Stimulated activated CD4-positive, alpha-beta T cell treated with anti-CD3 and anti-CD28 coated beads, Interleukin-2, amount 100 ng/mL, for 4 hours (primary cell): Measurements from ENCODE around the gene MICOS13.

Experiments
- DNase-seq: peaks from one replicate; pipeline ENCODE4 v3.0.0-alpha.2; 2020; ENCODE audit warnings: low read depth

The MICOS13 gene

DNA sequence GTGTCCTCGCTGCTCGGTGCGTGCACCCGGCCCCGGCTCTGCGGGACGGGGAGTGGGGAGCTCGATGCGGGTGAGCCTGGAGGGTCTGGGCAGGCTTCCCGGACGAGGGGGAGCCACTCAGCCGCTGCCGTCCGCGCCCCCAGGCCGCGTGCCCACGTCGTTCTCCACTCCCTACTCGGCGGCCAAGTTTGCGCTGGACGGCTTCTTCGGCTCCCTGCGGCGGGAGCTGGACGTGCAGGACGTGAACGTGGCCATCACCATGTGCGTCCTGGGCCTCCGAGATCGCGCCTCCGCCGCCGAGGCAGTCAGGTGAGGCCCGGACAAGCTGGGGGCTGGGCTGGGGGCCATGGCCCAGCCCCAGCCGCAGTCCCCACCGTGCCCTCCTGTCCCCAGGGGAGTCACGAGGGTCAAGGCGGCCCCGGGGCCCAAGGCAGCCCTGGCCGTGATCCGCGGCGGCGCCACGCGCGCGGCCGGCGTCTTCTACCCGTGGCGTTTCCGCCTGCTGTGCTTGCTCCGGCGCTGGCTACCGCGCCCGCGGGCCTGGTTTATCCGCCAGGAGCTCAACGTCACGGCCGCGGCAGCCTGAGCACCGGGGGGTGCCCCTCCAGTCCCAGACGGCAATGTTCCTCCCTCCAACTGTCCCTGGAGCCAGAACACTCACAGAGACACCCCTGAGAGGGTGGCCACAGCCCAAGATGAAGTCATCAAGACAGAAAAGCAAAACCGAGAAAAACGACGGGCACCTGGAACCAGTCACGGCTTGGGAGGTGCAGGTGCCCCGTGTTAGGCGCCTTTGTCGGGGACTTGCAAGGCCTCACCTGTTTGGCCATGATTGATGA, 7.3 kb upstream of the MICOS13 start:
- no peak for DNase-seq

DNA sequence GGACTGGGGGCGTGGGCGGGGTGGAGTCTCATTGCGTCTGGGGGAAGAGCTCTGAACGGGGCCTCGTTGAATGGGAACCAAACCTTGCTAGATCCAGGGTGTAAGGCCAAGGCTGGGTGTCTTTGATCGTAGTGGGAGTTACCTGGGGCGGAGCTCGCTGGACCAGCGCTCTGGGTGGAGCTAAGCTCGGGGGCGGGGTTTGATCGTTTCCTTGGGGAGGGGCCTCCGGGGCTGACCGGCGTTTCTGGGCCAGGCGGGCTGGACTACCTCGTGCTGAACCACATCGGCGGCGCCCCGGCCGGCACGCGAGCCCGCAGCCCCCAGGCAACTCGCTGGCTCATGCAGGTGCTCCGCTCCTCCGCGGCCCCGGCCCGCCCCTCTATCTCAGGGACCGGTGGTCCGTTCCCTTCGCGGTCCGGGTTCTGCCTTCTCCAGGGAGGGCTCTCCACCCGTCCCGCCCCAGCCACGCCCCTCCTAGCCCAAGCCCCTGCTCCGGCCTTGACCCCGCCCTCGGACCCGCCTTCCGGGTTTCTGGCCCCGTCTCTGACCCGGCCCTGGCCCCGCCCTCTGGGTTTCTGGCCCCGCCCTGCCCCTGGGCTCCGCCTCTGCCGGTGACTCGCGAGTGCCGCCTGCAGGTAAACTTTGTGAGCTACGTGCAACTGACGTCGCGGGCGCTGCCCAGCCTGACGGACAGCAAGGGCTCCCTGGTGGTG, 6.5 kb upstream of the MICOS13 start:
- peak; percentile 91 for DNase-seq

DNA sequence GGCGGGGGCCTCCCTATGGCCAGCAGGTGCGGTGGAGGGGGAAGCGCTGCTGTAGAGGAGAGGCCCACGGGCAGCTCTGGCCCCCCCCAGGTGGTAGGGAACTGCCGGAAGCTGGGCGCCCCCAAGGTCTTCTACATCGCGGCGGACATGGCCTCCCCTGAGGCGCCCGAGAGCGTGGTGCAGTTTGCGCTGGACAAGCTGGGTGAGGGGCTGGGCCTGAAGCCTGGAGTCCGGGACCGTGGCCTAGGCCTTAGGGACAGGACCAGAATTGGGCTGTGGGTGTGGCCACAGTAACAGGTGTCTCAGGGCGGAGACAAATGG, 6.0 kb upstream of the MICOS13 start:
- no peak for DNase-seq

DNA sequence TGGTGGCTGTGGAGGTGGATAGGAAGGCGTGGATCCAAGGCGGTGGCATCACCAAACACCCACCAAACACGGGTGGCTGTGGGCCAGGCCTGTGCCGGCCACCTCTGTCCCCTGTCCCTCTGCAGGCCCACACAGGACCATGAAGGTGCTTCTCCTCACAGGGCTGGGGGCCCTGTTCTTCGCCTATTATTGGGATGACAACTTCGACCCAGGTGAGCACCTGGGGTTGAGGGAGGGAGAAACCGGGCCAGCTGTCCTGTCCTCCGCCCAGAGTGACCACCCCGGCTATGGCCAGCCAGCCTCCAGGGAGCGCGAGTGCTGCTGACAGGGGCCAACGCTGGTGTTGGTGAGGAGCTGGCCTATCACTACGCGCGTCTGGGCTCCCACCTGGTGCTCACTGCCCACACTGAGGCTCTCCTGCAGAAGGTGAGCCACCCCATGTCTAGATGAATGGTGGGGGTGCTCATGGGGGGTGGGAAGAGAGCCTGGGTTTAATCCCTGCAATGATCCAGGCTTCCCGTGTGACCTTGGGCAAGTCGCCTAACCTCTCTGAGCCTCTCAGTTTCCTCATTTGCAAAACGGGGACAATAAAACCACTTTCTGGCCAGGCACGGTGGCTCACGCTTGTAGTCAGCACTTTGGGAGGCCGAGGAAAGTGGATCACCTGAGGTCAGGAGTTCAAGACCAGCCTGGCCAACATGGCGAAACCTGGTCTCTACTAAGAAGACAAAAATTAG, 4.5 kb upstream of the MICOS13 start:
- no peak for DNase-seq

DNA sequence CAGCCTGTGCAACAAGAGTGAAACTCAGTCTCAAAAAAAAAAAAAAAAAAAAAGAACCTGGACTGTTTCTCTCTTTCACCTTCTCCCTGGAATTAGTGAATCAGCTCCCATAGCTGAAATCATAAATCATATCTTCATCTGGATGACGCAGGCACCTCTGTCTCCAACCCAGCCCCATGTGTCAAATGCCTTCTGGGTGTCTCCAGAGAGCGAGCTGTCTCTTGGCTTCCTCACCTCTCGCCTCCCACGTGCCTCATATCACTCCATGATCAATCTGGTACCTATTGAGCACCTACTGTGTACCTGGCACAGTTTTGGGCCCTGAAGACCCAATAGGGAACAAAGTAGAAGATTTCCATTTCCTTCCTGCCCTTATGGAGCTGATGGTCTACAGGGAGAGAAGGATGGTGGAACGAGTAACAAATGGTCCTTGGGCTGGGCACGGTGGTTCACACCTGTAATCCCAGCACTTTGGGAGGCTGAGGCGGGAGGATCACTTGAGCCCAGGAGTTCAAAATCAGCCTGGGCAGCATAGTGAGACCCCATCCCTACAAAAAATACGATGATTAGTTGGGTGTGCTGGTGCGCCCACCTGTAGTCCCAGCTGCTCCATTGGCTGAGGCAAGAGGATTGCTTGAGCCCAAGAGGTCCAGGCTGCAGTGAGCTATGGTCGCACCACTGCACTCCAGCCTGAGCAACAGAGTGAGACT, 3.0 kb upstream of the MICOS13 start:
- no peak for DNase-seq

DNA sequence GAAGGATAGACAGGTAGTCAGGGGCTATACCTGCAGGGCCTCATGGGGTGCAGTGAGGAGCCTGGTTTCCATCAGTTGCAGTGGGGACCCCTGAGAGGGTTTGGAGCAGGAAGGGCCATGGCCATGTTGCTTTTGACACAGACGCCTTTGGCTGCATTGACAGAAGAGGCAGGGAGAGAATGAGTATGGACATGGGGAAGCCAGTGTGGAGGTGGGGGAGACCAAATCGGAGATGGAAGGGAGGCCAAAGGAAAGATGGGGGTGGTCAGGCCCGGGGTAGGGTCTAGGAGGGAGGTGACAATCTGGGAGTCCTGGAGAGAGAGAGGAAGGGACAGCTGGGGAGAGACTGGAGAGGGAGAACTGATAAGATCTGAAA, 1.8 kb upstream of the MICOS13 start:
- DNase-seq = no peak

DNA sequence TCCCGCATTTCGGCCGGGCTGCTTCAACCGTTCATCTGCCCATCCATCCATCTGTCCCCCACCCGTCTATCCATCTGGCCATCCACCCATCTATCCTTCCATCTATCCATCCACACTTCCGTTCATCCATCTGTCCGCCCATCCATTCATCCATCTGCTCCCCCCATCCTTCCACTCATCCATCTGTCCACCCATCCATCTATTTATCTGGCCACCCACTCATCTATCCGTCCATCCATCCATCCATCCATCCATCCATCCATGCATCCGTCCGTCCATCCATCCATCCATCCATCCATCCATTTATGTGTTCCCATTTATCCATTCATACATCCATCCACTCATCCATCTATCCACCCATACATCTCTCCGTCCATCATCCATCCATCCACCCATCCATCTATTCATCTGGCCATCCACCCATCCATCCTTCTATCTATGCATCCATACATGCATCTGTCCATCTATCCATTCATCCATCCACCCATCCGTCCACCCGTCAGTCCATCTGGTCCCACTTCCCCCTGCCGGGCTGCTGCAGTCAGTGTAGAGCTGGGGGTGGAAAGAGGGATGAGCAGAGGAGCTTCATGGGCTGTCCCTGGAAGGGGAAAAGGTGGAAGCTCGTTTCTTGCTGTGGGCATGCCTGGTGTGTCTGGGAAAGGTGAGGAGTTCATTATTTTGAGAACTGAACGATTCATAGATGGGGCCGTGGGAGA, 1.2 kb upstream of the MICOS13 start:
- DNase-seq = no peak

DNA sequence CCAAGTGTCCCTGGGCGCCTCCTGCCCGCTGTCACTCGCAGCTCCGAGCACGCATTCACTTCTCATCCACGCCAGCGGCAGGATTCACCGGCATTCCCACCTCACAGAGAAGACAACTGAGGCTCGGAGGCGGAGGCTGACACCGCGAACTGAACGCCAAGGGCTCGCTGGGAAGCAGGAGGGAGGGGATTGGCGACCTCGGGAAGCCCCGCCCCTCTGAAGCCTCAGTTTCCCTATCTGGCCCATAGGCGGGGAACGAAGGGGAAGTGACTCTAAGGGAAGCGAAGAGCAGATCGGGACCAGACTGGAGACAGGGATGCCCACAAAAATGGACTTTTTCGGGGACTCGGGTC, 256 bp downstream of the MICOS13 start:
- DNase-seq = no peak

DNA sequence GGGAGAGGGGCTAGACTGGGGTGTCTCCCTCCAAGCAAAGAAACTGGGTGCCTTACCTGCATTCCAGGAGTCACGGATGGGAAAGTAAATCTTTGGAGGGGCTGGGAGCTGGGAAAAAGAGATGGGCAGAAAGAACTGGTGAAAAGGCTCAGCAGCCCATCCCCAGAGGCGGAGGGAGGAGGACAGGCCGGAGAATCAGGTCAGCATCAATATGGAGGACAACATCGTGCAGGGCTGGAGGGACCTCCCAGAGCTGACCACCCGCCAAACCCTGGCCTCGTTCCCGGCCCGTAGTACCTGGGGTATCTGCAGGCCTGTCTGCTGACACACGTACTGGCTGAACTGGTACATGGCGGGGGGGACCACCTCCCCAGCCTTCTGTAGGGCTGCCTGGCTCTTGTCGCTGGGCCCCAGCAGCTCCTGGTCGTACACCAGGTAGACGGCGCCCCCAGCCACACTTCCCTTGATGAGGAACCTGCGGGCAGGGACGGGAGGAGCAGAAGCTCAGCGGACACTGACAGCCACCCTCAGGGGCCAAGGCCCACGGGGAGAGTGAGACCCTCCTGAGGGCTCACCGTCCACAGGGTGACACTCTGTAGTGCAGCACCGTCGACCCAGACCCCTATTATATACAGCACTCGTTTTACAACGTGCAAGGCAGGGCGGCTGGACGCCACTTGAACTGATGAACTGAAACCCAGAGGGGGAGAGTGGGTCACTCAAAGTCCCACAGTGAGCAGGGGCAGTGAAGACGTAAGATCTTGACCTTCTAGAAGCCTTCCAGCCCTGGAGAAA, 830 bp downstream of the MICOS13 start:
- no peak for DNase-seq

DNA sequence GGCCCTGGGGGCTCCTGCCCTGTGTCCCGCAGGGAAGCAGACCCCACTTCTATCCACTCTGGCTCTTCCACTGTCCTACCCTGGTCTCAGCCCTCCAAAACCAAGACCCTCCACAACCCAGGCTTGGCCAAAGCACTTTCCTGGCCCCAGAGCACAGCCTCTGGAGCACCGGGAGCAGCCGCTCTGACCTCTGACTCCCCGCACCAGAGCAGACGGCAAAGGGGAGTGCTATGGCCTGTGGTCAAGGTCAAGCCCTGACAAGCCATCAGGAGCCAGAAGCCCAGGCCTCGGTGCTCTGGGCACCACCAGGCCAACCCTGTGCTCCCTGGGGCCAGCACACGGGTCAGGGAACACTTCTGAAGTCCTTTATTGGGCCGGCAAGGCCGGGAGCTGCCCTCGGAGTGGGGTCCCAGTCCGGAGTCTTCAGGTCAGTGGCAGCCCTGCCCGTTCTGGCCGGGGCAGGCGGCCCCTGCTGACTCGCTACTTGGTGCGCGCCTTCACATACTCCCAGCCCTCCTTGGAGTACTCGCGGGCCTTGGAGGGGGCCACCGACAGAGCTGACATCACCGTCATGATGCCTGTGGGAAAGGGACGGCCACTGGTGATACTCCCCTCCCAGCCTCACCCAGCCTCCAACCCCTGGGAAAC, 2.1 kb downstream of the MICOS13 start:
- DNase-seq = no peak

DNA sequence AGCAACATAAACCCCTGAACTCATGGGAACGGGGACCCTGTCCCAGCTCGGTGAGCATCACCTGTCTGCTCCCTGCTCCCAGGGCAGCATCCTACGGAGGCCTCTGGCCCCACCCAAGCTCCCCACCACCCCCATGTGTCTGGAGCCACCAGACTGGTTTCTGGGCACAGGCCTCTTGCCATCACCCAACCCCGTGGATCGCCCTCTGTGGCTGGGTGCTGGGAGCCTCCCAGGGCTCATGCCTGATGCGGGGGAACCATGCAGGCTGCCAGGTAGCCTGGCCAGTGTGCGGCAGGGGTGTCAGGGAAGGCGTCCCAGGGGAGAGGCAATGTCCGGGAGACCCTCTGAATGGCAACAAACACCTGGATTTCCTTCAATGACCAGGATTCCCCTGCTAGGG, 2.7 kb downstream of the MICOS13 start:
- no peak for DNase-seq

DNA sequence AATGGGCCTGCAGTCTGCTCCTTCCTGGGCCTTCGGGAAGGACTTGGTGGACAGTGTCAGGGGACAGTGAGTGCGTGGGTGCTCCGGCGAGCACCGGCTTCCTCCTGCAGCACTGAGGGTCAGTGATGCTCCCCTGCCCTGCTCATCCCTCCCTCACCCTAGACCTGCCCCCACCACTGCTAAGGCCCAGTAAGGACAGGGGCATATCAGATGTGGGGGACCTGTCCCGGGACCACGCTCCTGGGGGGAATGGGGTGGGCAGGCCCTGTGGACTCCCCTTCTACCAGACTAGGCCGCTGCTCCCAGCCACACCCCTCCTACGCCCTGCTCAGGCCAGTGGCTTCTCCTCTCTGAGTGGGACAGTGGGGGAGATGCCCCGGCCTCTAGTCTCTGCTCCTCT, 3.2 kb downstream of the MICOS13 start:
- DNase-seq = no peak

DNA sequence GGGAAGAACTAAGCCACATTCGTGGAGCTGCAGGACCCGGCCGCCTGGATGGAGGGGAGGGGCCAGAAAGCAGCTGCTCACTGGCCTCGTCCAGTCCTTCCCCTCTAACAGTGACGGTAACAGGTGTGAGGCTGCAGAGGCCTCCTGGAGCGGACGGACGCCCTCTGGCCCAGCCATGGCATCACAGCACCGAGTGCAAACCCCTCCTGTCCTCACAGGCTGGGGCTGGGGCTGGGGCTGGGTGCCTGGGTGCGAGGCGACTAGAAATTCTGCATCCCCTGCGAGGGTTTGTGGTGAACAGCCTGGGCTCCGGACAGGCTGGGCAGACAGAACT, 3.6 kb downstream of the MICOS13 start:
- no peak for DNase-seq

DNA sequence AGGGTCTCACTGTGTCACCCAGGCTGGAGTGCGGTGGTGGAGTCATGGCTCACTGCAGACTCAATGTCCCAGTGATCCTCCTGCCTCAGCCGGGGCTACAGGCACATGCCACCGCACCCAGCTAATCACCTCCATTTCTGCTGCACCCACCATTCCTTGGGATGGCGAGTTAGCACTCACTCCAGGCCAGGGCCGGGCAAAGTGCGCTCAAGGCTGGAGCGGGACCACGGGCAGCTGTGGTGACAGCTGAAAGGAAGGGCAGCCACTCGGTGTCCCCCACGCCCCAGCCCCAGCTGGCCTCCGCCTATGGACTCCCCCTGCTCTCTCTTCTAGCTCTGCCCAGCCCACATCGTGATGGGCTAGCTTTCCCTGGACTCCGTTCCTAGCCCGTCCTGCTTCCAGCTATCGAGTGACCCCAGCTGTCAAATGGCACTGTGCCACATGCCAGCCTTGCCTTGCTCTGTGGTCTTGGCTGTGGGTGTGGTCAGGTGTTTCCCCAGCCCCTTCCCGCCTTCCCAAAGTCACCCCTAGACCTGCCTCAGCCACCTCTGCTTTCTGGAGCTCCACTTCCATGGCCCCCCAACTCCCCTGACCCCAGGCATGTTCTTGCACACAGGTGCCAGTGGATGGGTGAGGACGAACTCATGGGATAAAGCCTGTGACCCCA, 4.1 kb downstream of the MICOS13 start:
- DNase-seq = no peak

DNA sequence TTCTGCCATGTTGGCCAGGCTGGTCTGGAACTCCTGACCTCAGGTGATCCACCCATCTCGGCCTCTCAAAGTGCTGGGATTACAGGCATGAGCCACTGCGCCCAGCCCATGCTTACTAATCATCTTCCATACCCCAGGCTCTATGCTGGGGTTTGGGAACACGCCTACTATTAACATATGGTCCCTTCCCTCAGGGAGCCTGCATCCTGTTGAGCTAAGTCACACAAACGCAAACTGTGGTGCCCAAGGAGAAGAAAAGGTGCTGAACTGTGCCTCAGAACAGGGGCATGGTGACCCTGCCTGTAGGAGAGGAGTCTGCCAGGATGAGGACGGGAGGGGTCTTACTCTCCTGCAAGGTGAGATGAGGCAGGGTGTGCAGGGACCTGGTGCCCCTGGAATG, 5.6 kb downstream of the MICOS13 start:
- DNase-seq = no peak

DNA sequence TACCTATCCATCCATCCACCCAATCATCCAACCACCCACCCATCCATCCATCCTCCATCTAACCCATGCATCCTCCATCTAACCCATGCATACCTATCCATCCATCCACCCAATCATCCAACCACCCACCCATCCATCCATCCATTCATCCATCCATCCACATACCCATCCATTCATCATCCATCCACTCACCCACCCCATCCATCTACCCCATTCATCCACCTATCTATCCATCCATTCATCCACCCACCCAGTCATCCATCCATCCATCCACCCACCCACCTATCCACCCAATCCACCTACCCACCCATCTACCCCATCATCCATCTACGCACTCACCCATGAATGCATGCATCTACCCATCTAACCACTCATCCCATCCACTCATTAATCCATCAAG, 6.6 kb downstream of the MICOS13 start:
- no peak for DNase-seq

DNA sequence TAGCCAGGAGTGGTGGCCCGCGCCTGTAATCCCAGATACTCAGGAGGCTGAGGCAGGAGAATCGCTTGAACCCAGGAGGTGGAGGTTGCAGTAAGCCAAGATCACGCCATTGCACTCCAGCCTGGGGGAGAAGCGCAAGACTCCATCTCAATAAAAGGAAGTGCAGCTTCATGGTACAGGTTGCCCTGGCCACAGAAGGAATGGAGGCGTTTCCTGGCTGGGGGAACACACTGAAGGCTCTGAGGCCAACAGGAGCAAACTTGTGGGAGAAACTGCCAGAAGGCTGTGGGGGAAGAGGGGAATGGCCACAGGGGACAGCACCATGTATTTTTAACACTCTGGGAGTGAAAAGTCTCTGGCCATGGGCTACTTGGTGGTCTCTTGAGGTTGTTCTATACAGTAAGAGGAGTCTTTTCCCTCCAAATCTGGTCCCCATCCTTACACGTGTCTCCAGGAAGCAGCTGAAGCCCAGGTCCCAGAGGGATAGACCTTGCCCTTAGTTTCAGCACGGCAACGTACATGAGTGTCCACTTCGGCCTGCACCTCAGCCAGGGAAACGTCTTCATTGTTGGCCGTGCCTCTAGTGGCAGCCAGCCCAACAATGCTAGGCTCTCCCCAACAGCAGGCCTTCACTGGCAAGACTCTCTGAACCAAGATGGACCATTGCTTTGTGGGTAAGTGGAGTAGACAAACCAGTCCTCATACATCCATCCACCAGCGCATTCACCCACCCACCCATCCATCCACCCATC, 7.4 kb downstream of the MICOS13 start:
- no peak for DNase-seq

DNA sequence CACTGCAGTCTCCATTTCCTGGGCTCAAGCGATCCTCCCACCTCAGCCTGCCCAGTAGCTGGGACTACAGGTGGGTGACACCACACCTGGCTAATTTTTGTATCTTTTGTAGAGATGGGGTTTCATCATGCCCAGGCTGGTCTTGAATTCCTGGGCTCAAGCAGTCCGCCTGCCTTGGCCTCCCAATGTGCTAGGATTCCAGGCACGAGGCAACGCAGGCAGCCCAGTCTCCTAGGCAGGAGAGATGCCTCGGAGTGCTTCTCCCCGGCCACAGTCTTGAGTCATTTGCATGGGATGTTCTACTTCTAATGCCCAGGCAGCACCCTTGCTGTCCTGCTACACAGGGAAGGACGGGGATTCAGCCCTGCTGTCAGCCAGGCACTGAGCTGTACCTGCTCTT, 8.7 kb downstream of the MICOS13 start:
- DNase-seq = no peak

DNA sequence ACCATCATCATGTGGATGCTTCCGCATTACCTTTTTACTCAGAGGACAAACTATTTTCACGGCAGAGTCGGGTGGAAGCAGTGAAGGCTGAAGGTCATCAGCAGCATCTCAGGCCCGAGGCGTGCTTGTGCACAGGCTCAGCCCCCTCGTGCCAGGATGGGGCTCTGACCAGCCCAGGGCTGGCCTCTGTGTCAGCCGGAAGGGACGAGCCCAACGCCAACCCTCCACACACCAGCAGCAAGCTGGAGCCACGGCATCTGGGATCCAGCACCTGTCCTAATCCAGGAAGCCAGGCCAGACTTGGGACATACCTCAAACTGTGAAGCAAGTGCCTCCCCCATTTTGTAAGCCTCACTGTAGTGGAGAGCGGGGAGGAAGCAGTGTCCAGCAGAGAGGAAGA, 11.1 kb downstream of the MICOS13 start:
- no peak for DNase-seq
